NCI-H1105 treated with DMSO at 0.1 percent for 48 hours (cell line): ENCODE data around the gene BCAS4.

Experiments used
- DNase-seq: peaks from one replicate; lab custom pipeline; 2025; lab: John Stamatoyannopoulos, UW

Gene BCAS4

DNA sequence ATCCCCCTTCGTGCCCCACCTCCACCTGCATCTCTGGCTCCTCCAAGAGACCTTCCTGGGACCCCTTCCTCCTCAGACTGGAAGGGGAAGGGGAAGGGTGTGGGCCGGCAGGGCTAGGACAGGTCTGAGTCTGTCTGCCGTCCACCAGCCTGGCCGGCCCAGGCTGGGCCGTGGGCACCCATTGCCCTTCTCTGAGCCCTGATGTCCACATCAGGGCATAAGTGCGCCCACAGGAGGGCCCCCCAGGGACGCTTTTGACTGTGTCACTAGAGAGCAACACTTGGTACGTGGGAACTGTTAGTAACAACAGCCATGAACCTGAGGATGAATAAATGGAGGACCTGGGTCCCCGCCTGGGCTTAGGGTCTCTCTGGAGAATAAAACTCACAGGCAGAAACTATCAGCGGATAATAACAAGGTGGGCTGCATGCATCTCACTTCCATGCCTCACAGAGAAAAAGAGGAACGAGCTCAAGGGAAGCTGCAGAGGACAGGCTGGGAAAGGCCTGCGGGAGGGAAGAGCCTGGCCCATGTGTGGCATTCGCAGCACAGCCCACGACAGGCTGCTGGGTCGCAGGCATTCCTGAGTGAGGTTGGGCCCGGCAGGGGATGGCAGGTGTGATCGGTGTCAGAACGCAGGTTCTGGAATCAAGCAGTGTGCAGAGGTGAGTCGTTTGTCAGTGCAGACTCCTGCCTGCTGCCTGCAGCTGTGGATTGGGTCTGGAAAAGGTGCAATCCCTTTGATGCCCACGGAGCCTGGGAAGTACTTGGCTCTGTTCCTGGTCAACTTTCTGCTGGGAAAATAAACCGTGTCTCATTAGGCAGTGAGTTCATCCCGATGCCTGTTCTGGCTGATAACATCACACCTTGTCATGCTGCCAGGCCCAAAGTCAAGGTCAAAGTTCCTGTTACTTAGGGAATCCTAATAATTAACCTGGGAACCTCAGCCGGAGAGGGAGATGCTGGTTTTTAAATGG, 60.9 kb downstream of the BCAS4 start:
- peak; percentile 37 for DNase-seq

DNA sequence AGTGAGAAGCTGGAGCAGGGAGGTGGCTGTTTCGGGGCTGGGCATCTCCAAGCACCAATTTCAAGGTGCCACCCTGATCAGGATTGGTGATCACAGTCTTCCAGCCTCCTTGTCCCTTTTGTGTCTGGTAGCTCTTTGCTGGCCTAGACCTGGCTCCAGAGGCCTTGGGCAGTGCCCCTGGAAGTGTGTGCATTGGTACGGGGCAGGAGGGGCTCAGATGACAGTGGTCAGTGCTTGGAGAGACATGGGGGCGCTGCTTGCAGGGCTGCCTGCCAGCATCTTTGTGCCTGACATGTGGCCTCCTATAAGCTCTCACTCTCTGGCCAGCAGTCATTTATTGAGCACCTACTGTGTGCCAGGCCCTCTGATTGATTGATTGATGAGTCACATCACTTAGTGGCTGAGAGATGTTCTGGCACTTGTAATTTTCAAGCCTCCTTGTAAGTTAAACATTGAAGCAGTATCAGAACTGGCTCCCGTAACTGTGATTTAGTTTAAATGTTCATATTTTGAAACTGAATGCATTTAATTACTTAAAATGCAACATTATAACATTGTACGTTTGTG, 61.7 kb downstream of the BCAS4 start:
- DNase-seq = no peak

DNA sequence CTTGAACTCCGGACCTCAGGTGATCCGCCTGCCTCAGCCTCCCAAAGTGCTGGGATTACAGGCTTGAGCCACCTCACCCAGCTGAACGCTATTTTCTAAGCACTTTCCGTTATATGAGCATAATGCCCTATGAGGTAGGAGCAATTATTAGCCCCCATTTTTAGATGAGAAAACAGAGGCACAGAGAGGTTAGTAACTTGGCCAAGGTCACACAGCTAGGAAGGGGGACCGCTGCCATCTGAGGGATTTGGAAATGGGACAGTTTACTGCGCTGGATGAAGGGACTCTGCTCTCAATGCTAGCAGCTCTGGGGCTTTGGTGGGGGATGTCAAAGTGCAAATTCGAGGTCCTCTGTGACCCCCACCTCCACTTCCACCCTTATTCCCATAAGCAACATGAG, 62.5 kb downstream of the BCAS4 start:
- no peak for DNase-seq

DNA sequence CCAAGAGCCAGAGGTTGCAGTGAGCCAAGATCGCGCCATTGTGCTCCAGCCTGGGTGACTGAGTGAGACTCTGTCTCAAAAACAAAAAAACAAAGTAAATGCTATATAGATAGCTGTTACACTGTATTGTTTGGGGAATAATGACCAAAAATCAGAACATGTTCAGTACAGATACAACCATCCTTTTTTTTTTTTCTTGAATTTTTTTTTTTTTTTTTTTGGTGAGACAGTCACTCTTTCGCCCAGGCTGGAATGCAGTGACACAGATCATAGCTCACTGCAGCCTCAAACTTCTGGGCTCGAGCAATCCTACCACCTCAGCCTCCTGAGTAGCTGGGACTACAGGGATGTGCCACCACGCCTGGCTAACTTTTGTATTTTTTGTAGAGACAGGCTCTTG, 63.7 kb downstream of the BCAS4 start:
- DNase-seq = no peak

DNA sequence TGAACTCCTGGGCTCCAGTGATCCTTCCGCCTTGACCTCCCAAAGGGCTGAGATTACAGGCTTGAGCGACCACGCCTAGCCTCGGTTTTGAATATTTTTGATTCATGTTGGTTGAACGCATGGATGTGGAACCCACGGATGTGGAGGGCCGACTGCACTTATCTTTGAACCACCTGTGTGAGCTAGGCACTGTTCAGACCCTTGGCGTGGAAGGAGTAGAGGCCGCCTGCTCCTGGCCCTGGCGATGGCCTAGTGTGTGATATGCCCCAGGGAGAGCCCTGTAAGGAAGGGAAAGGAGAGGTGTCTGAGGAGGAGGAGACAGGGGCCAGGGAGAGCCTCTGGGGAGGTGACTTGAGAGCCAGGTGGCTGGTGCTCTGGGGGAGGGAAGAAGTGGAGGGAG, 64.3 kb downstream of the BCAS4 start:
- no peak for DNase-seq

DNA sequence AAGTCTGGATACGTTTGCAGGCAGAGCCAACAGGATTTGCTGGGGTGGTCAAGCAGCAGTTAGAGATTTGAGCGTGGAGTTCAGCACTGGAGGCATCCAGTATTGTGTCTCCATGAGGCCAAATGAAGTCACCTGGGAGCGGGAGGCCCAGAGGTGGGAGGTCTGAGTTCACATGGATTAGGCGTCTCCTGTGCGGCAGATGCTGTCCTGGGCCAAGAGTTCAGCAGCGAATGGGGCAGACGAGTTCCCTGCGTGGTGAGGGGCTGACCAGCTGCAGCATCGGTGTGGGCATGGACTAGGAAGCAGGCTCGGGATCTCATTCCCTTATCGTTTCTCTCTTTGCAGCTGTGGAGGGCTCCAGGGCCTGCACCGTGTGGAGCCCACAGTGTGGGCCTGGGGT, 66.2 kb downstream of the BCAS4 start:
- no peak for DNase-seq

DNA sequence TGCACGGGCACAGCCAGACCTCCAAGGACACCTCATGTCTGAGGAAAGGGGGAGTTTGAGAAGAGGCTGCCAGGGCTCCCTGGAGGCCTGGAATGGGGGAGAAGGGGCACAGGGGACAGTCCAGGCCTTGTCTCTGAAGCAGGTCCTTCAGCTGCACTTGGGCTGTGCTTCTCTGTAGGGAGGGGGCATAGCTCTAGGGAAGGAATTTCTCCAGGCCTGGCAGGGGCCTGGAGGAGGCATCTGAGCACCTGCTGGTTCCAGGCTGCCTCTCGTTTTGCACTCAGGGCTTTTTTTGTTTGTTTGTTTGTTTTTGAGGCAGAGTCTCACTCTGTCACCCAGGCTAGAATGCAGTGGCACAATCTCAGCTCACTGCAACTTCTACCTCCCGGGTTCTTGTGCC, 67.7 kb downstream of the BCAS4 start:
- DNase-seq = no peak

DNA sequence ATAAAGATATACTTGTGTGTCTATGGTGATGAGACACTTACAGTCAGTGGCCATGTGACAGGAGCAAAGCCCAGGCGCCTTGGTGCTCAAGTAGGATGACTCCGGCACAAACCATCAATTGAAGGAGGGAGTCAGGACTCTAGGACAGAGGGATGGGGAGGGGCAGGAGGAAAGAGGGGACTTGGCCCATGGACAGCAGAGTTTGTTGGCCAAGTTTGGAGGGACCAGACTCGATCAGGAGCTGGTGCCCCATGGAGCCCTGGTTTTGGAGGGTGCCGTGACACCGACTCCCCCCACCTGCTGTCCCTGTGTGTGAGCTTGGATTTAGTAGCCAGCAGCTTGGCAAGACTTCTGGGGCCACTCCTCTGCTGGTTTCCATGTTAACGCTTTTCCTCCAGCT, 70.3 kb downstream of the BCAS4 start:
- DNase-seq = no peak

DNA sequence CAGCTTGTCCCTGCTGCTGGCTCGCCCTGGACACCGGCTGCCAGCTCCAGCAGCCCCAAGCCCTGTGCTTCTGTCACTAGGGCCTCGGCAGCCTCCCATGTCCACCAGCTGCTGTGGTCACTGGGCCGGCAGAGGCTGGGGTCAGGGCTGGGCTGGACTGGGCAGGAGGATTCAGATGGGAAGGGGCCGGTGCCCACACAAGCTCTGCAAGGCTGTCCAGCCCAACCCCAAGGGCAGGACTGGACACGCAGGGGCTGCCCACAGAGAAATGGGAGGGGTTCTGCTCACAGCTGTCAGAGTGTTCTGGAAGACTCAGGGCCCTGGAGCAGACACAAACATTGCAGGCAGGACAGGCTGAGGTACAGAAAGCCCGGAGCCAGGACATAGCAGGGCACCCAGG, 70.7 kb downstream of the BCAS4 start:
- no peak for DNase-seq

DNA sequence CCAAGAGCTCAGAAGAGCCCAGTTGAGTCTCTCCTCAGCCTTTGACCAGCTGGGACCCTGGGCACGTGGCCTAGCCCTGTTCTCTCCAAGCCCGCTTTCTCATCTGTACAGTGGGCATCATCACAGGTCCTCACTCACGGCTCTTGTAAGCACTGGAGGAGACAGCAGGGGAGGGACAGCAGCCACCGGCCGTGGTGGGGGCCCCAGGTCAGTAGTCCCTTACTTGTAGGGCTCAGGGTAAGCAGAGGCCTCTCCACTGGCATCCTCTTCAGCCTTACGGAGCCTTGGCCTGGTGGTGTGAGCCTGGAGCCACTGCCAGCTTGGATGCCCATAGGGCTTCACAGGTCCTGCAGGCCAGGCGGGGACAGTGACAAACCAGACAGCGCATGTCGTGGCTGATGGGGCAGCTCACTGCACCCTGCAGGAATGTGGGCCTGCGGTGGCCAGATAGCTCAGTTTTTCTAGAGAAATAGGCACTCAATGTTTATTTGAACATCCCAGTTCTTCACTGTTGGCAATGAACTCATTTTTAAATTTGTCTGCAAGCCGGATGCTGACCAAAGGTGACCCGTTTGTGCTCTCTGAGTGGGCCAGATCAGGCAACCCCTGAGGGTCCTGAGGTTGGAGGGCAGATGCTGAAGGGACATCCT, 71.3 kb downstream of the BCAS4 start:
- no peak for DNase-seq

DNA sequence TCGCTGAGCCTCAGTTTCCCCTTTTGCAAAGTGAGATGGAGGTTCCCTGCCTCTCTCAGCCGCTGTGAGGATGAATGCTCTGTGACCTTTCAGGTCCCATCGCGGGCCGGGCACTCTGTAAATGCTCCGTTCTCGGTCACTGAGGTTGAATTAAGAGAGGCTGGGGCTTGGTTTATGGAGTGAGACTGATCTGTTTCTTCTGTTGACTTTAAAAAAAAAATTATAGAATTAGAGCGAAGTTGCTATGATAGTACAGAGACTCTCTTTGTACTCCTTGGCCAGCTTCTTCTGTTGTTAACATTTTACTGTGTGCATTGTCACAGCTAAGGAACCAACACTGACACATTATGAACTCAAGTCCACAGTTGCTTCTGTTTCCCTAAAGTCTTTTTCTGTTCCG, 72.0 kb downstream of the BCAS4 start:
- DNase-seq = no peak

DNA sequence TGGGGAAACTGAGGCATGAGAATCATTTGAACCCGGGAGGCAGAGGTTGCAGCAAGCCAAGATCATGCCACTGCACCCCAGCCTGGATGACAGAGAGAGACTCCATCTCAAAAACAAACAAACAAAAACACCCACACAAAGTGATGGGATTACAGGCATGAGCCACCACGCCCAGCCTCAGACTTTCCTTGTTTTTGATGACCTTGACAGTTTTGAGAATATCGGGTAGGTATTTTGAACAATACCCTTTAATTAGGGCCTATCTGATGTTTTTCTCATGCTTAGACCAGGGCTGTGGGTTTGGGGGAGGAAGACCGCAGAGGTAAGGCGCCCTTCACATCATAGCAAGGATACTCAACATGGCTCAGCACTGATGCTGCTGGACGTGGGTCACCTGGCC, 72.9 kb downstream of the BCAS4 start:
- DNase-seq = no peak

DNA sequence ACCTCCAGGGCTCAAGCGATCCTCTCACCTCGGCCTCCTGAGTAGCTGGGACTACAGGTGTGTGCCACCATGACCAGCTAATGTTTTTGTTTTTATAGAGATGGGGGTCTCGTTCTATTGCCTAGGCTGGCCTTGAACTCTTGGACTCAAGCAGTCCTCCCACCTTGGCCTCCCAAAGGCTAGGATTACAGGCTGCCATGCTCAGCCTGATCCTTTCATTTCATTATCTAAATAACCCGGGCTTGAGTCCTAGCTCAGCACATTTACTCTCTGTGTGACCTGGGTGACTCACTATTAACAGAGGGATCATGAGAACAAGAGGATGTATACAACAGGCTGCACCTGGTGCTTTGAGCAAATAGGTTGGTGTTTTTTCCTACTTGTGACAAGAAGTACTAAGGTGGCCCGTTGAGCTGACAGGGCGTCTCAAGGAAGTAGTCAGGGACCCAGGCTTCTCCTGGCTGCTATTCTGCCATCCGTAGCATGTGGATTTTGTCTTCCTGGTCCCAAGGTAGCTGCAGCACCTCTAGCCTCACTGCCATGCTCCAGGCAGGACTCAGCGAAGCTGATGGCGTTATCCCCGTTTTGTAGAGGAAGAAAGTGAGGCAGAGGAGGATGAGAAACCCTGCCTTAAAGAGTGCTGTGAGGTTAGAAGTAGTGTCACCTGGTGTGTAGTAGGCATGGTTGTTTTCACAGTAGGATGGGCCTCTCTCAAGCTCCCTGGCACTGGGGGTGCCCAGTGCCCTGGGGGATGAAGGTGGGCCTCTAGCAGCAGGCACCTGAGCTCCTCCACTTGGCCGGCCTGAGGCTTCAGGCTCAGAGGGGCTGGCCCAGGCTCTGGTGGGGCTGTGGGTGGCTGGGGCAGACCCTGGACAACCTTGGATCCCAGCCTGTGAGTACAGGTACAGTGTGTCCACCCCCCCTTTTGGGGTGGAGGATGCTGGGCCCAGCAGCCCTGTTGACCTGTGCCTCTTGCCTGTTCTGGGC, 73.9 kb downstream of the BCAS4 start:
- DNase-seq = no peak

DNA sequence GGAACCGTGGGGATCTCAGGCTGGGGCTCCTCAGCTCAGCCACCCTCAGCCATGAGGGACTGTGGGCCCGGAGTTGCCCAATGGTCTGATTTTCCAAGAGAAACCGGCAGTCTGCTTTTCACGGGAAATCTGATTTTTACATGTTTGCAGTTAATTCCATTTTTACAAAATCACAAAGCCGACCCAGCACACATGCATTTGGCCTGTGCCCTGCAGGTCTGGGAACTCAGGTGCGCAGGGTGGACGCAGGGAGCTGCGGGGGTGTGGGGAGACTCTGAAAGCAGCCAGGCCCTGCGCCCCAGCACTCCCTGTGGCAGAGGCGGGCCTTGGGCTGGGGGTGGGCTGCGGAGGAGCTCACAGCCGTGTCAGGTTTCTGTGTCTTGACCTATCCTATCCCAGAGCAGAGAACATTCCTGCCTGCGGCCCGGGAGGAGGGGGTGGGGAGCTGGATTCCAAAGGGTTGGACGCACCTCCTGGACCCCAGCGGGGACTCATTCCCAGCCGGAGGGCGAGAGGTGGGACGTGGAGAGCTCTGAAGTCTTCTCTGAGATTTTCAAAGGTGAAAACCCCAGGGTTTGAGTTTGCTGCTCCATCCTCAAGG, 75.8 kb downstream of the BCAS4 start:
- DNase-seq = no peak

DNA sequence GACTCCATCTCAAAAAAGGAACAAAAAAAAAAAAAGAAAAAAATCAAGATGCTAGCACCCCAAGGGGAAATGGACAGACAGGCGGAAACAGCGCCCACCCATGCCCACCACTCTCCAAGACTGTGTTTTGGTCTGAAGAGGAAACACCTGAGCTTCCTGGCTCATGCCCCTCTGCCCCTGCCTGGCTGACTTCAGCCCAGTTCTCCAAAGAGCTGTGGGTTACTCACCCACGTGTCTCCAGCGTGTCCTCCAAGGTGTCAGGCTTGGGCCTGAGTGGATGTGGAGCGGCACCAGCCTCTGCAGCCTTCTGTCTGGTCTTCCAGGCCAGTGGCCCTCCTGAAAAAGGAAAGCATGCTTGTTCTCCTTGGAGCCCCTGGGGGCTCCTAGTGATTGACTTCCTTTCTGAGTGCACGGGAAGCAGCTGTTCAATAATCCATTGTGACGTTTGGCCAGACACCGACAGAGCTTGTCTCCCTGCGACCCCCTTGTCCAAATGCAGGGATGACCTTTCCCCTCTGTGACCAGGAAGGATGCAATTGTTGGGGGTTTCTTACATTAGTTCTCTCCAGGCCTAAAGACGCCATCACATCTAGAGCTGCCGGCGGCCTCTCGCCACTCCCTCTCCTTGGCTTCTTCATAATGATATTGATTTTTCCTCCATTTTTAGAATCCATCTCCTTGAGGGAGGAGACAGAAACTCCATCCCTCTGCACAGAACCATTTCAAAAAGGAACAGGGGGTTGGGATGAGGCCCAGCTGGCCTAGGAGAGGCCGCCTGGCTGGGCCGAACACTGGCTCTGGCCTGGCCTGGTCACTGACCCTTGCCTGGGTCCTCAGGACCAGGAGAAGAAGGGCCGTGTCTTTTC, 77.9 kb downstream of the BCAS4 start:
- no peak for DNase-seq

DNA sequence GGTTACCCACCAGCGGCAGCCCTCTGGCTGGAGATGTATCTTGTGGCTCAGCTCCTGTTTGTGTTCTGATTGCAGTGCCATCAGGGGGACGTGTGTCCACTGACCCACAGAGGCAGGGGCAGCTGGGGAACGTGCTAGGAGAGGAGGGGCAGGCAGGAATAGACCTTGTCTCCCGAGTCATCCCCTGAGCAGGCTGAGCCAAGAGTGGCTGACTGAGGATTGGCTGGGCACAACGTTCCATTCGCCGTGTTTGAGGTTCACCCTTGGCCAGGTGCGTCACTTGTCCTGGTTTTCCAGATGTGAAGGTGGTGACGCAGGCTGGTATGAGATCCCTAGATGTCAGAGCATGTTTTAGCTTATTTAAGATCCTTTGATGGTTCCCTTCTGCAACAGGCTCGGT, 78.7 kb downstream of the BCAS4 start:
- no peak for DNase-seq

DNA sequence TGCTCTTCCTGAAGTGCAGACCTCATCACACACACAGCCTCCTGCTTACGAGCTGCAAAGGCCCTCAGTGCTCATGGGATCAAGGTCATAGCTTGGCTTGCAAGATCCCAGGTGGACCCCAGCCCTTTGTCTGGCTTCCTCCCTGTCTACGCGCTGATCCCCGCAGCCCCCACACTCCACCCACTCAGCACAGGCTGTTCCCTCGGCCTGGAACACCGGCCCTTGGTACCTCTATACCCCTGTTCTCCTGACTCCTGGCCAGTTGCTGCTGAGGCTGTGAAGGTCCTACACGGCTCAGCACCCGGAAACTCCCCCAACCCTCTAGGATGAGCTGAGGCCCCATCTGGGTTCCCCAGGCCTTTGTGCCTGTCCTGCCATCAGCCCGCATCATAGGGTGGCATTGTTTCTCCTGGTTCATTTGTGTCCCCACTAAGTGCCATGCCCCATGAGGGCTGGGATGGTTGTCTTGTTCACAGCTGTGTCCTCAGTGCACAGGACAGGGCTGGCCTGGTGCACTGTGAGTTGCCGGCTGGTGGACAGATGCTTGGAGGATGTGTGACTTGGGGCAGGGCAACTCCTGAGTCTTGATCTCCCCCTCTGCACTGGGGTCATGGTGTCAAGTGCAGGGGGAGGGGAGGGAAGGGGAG, 79.4 kb downstream of the BCAS4 start:
- DNase-seq = no peak

DNA sequence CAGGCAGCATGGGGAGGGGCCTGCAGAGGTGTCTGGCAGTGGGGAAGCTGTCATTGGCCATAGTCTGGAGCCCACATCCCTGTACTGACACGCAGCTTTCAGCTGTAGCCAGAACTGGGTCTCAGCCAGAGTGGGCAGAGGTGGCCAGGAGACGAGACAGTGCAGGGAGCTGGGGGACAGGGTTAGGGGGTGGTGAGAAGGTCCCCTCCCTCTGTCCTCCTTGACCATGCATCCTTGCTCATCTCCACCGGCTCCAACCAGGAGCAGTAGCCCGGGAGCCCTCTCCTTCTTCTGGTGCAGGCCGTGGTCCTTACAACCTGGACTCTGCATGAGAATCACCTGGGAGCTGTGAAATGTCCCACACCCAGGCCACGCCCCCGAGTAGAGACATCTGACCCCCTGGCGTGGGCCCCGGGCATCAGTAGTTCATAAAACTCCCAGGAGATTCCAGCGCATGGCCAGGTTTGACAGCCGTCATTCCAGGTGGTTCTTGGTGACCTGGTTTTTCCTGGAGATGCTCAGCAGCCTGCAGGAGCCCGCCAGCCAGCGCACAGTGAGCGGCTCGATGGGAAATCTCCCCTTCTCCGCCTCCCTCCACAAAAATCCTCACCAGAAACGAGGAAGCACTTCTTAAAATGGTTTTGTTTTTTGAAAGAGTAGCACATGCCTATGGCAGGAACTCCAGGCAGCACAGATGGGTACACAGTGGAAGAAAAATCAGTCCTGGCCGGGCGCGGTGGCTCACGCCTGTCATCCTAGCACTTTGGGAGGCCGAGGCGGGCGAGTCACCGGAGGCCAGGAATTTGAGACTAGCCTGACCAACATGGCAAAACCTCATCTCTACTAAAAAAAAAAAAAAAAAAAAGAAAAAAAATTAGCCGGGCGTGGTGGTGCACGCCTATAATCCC, 80.2 kb downstream of the BCAS4 start:
- no peak for DNase-seq
